ENCODE results near the gene SKI.
"Not testable (repeated sequence)": the region's sequence is repeated elsewhere in the genome, so short reads cannot be mapped to it uniquely, and the experiment has no call there.

Gene SKI

GRCh38 chr1:2322065-2322571 is 94.0 kb downstream of the SKI start:
- TF ChIP-seq CTCF (IDR thresholded peaks at IDR 0.05; ENCODE audit: borderline replicate concordance, insufficient read depth, low read depth, low read length): no peak
- no peak overlapping the region for H3K4me3 ChIP-seq (ENCODE audit: low read depth, low read length)

- TF ChIP-seq CTCF (IDR thresholded peaks at IDR 0.05; ENCODE audit: borderline replicate concordance, insufficient read depth, low read depth, low read length): no peak
- H3K4me3 ChIP-seq (ENCODE audit: low read depth, low read length): no peak overlapping the region
Measured at GRCh38 chr1:2322581-2323211, 94.6 kb downstream of the SKI start.

GRCh38 chr1:2323451-2323974 is 95.4 kb downstream of the SKI start:
- no peak for TF ChIP-seq CTCF (IDR thresholded peaks at IDR 0.05; ENCODE audit: borderline replicate concordance, insufficient read depth, low read depth, low read length)
- no peak overlapping the region for H3K4me3 ChIP-seq (ENCODE audit: low read depth, low read length)

- H3K4me3 ChIP-seq (ENCODE audit: low read depth, low read length): no peak overlapping the region
- TF ChIP-seq CTCF (IDR thresholded peaks at IDR 0.05; ENCODE audit: borderline replicate concordance, insufficient read depth, low read depth, low read length): no peak
Measured at GRCh38 chr1:2324553-2325366, 96.6 kb downstream of the SKI start.

- TF ChIP-seq CTCF (IDR thresholded peaks at IDR 0.05; ENCODE audit: borderline replicate concordance, insufficient read depth, low read depth, low read length): no peak
- no peak overlapping the region for H3K4me3 ChIP-seq (ENCODE audit: low read depth, low read length)
Measured at GRCh38 chr1:2326524-2326923, 98.4 kb downstream of the SKI start.

- H3K4me3 ChIP-seq (ENCODE audit: low read depth, low read length): not testable (repeated sequence)
Measured at GRCh38 chr1:2327162-2327561, 99.0 kb downstream of the SKI start.

- no peak overlapping the region for H3K4me3 ChIP-seq (ENCODE audit: low read depth, low read length)
- TF ChIP-seq CTCF (IDR thresholded peaks at IDR 0.05; ENCODE audit: borderline replicate concordance, insufficient read depth, low read depth, low read length): no peak
Measured at GRCh38 chr1:2327841-2328240, 99.7 kb downstream of the SKI start.

Data from GM12875 (cell line).